Measurements from ENCODE around the gene DAAM2. TPM values are rescaled to one million over a fixed set of nuclear protein-coding genes. Genes with fewer than 3 reads are reported as not detected.

The DAAM2 gene
- total RNA-seq, 2 experiments from 2014 or later, result 0.09 to 1.1 TPM

DNA sequence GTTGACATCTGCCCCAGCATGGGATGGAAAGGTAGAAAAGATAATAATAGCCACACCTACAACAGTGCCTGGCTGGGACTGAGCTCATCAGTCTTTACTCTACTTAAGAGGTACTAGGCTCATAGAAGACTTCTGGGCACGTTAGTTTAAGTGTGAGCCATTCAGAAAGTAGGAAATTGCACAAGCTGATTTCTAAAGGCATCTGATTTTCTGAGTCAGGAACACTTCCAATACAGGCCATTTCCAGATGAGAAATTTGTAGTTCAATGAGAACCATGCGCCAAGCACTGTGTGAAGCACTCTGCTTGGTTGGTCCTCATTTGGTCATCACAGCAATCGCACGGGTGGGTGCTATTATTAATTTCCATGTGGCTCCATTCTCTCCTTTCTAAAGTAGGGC is 99.8 kb downstream of the DAAM2 start:
- POLR2A ChIA-PET, result no interaction called here
- no peaks in the 10 kb centered on the region for H3K9me3 ChIP-seq (ENCODE audit: low read length)
- H3K4me2 ChIP-seq (ENCODE audit: low read length), result no peak overlapping the region
- intact Hi-C loops (cut with micrococcal nuclease; ENCODE audit: unreplicated experiment), result loop anchor here (1.0 to 5.0 kb wide), 4 partner anchors 79 to 545 kb away; no protein-coding TSS in a partner anchor
- no peak overlapping the region for H3K4me3 ChIP-seq (ENCODE audit: low read depth, low read length, poor library complexity, severe bottlenecking)
- no peak overlapping the region for H3K27ac ChIP-seq (ENCODE audit: low read depth, low read length, poor library complexity, severe bottlenecking)
- TF ChIP-seq EZH2phosphoT487 (IDR thresholded peaks at IDR 0.05; ENCODE audit: borderline replicate concordance, low read depth, low read length), result no peak
- TF ChIP-seq, protein P1, sequence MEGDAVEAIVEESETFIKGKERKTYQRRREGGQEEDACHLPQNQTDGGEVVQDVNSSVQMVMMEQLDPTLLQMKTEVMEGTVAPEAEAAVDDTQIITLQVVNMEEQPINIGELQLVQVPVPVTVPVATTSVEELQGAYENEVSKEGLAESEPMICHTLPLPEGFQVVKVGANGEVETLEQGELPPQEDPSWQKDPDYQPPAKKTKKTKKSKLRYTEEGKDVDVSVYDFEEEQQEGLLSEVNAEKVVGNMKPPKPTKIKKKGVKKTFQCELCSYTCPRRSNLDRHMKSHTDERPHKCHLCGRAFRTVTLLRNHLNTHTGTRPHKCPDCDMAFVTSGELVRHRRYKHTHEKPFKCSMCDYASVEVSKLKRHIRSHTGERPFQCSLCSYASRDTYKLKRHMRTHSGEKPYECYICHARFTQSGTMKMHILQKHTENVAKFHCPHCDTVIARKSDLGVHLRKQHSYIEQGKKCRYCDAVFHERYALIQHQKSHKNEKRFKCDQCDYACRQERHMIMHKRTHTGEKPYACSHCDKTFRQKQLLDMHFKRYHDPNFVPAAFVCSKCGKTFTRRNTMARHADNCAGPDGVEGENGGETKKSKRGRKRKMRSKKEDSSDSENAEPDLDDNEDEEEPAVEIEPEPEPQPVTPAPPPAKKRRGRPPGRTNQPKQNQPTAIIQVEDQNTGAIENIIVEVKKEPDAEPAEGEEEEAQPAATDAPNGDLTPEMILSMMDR (conservative IDR thresholded peaks at IDR 0.05; ENCODE audit: low read length), result no peak
- no peaks in the 10 kb centered on the region for H3K79me2 ChIP-seq (ENCODE audit: insufficient read depth, low read depth, low read length)
- H3K4me1 ChIP-seq (ENCODE audit: insufficient read depth, low read length, poor library complexity, severe bottlenecking), result no peaks in the 10 kb centered on the region
- no peak for DNase-seq (ENCODE audit: low spot score)
- no peaks in the 10 kb centered on the region for H3K36me3 ChIP-seq (ENCODE audit: insufficient read depth, low read length)
- CTCF ChIA-PET (ENCODE audit: unreplicated experiment), result no interaction called here
- H3K9me2 ChIP-seq (ENCODE audit: insufficient read depth, low read length), result no peaks in the 10 kb centered on the region
- H4K20me1 ChIP-seq (ENCODE audit: insufficient read depth, low read length), result no peaks in the 10 kb centered on the region
- no peak overlapping the region for H2AFZ ChIP-seq (ENCODE audit: low read length)
- no TSS peak for BruUV-seq (replicated peaks)

DNA sequence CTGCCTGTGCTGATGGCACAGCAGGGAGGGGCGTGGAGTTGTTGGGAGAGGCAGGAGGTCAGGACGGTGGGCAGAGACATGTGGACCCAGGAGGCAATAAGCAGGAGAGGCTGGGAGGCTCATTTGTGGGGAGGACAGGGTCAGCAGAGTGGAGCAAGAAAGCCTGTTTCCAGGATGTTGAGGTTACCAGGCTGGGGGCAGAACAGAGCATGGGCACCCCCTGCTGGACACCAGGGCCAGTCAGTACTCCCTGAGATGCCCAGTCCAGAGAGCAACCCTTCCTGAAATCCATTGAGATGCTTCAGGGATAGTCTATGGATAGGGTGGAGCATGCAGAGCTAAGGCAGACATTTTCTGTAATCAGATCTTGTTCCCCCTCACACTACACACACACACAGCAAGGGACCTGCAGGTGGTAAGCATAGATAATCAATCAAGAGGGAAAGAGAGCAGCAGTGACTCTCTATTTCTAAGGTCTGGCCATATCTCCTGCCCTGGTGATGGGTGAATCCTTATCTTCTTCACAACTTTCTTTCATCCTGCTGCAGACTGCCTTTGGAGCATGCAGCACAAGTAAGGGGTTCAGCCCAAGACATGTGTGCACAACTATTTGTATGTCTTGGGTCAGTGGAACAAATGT is 100.4 kb downstream of the DAAM2 start:
- TF ChIP-seq, protein P1 (conservative IDR thresholded peaks at IDR 0.05; ENCODE audit: low read length), result peak; percentile 82
- TF ChIP-seq EZH2phosphoT487 (IDR thresholded peaks at IDR 0.05; ENCODE audit: borderline replicate concordance, low read depth, low read length), result no peak
- H3K79me2 ChIP-seq (ENCODE audit: insufficient read depth, low read depth, low read length), result no peaks in the 10 kb centered on the region
- H3K4me2 ChIP-seq (ENCODE audit: low read length), result no peak overlapping the region
- no peaks in the 10 kb centered on the region for H4K20me1 ChIP-seq (ENCODE audit: insufficient read depth, low read length)
- no peak overlapping the region for H3K4me3 ChIP-seq (ENCODE audit: low read depth, low read length, poor library complexity, severe bottlenecking)
- no peak overlapping the region for H3K27ac ChIP-seq (ENCODE audit: low read depth, low read length, poor library complexity, severe bottlenecking)
- no peaks in the 10 kb centered on the region for H3K36me3 ChIP-seq (ENCODE audit: insufficient read depth, low read length)
- H3K4me1 ChIP-seq (ENCODE audit: insufficient read depth, low read length, poor library complexity, severe bottlenecking), result no peaks in the 10 kb centered on the region
- H2AFZ ChIP-seq (ENCODE audit: low read length), result no peak overlapping the region
- BruUV-seq (replicated peaks), result no TSS peak
- ChIA-PET POLR2A (no interaction called here), CTCF (ENCODE audit: unreplicated experiment) (interaction anchor here (0.9 kb wide), 1 partner anchor 15 kb away, joined by 3 read pairs; no protein-coding TSS in a partner anchor)
- H3K9me3 ChIP-seq (ENCODE audit: low read length), result no peaks in the 10 kb centered on the region
- H3K9me2 ChIP-seq (ENCODE audit: insufficient read depth, low read length), result no peaks in the 10 kb centered on the region
- DNase-seq (ENCODE audit: low spot score), result peak; percentile 48
- intact Hi-C loops (cut with micrococcal nuclease; ENCODE audit: unreplicated experiment), result loop anchor here (1.0 to 5.0 kb wide), 4 partner anchors 79 to 545 kb away; no protein-coding TSS in a partner anchor

DNA sequence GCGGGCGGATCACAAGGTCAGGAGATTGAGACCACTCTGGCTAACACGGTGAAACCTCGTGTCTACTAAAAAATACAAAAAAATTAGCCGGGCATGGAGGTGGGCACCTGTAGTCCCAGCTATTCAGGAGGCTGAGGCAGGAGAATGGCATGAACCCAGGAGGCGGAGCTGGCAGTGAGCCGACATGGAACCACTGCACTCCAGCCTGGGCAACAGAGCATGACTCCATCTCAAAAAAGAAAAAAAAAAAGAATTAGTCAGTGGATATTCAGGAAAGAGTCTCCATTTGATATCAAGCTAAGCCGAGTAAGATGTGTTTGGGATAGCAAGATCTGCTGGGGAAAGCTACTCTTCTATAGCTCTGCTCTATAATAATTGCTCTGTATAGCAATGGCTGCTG is 101.1 kb downstream of the DAAM2 start:
- ChIA-PET POLR2A (interaction anchor here (1.2 kb wide), 1 partner anchor 82 kb away, joined by 3 read pairs; no protein-coding TSS in a partner anchor), CTCF (ENCODE audit: unreplicated experiment) (interaction anchor here (0.6 to 0.9 kb wide), 2 partner anchors 14 to 544 kb away, joined by 3 read pairs; no protein-coding TSS in a partner anchor)
- Histone ChIP-seq H3K4me3 (ENCODE audit: low read depth, low read length, poor library complexity, severe bottlenecking) (no peak overlapping the region), H3K4me2 (ENCODE audit: low read length) (no peak overlapping the region), H3K27ac (ENCODE audit: low read depth, low read length, poor library complexity, severe bottlenecking) (no peak overlapping the region), H3K9me2 (ENCODE audit: insufficient read depth, low read length) (no peaks in the 10 kb centered on the region), H2AFZ (ENCODE audit: low read length) (no peak overlapping the region), H3K4me1 (ENCODE audit: insufficient read depth, low read length, poor library complexity, severe bottlenecking) (no peaks in the 10 kb centered on the region), H3K9me3 (ENCODE audit: low read length) (no peaks in the 10 kb centered on the region), H4K20me1 (ENCODE audit: insufficient read depth, low read length) (no peaks in the 10 kb centered on the region), H3K36me3 (ENCODE audit: insufficient read depth, low read length) (no peaks in the 10 kb centered on the region), H3K79me2 (ENCODE audit: insufficient read depth, low read depth, low read length) (no peaks in the 10 kb centered on the region)
- DNase-seq (ENCODE audit: low spot score), result no peak
- intact Hi-C loops (cut with micrococcal nuclease; ENCODE audit: unreplicated experiment), result loop anchor here (5.0 kb wide), 1 partner anchor 546 kb away; no protein-coding TSS in a partner anchor
- TF ChIP-seq EZH2phosphoT487 (IDR thresholded peaks at IDR 0.05; ENCODE audit: borderline replicate concordance, low read depth, low read length), result no peak
- TF ChIP-seq, protein P1 (conservative IDR thresholded peaks at IDR 0.05; ENCODE audit: low read length), result no peak
- no TSS peak for BruUV-seq (replicated peaks)

All from OCI-LY7 (cell line).